NCI-H2196 (cell line): ENCODE results near the gene C6orf120.
"Not testable (repeated sequence)": the region's sequence is repeated elsewhere in the genome, so short reads cannot be mapped to it uniquely, and the experiment has no call there.

Experiments
- DNase-seq: peaks from one replicate; lab custom pipeline; 2025; ENCODE audit not compliant: unreplicated experiment; lab: John Stamatoyannopoulos, UW

Gene C6orf120

GRCh38 chr6:169678342-169678741 is 23.6 kb upstream of the C6orf120 start:
- DNase-seq: no peak

- no peak for DNase-seq
Measured at GRCh38 chr6:169684056-169684455, 17.9 kb upstream of the C6orf120 start.

GRCh38 chr6:169685860-169686259 is 16.1 kb upstream of the C6orf120 start:
- no peak for DNase-seq

GRCh38 chr6:169689287-169689686 is 12.6 kb upstream of the C6orf120 start:
- DNase-seq: no peak

- no peak for DNase-seq
Measured at GRCh38 chr6:169691260-169691659, 10.7 kb upstream of the C6orf120 start.

GRCh38 chr6:169692516-169692915 is 9.4 kb upstream of the C6orf120 start:
- no peak for DNase-seq

- DNase-seq: no peak
Measured at GRCh38 chr6:169695131-169695530, 6.8 kb upstream of the C6orf120 start.

GRCh38 chr6:169697115-169697514 is 4.8 kb upstream of the C6orf120 start:
- DNase-seq: not testable (repeated sequence)

GRCh38 chr6:169700296-169700695 is 1.6 kb upstream of the C6orf120 start:
- no peak for DNase-seq

GRCh38 chr6:169701311-169701953 is 494 bp upstream of the C6orf120 start:
- DNase-seq: no peak

- DNase-seq: no peak
Measured at GRCh38 chr6:169702840-169703246, 917 bp downstream of the C6orf120 start.

- DNase-seq: no peak
Measured at GRCh38 chr6:169707772-169708171, 5.8 kb downstream of the C6orf120 start.

GRCh38 chr6:169709293-169709692 is 7.4 kb downstream of the C6orf120 start:
- DNase-seq: no peak

- DNase-seq: no peak
Measured at GRCh38 chr6:169710009-169710408, 8.1 kb downstream of the C6orf120 start.

GRCh38 chr6:169714178-169714577 is 12.3 kb downstream of the C6orf120 start:
- DNase-seq: no peak

GRCh38 chr6:169714595-169714994 is 12.7 kb downstream of the C6orf120 start:
- no peak for DNase-seq

GRCh38 chr6:169719117-169719516 is 17.2 kb downstream of the C6orf120 start:
- no peak for DNase-seq

- no peak for DNase-seq
Measured at GRCh38 chr6:169720207-169720855, 18.4 kb downstream of the C6orf120 start.

- peak; percentile 33 for DNase-seq
Measured at GRCh38 chr6:169722362-169723199, 20.7 kb downstream of the C6orf120 start.

GRCh38 chr6:169723200-169723909 is 21.4 kb downstream of the C6orf120 start:
- peak; percentile 8 for DNase-seq

- peak; percentile 25 for DNase-seq
Measured at GRCh38 chr6:169723991-169724493, 22.1 kb downstream of the C6orf120 start.
